ENCODE results near the gene GALNT9.

- no peak for TF ChIP-seq CTCF (conservative IDR thresholded peaks at IDR 0.05 in 1 of 2, IDR thresholded peaks at IDR 0.05 in 1 of 2; ENCODE audit: low read depth in 1 of 2, low read length in 2 of 2)
- TF ChIP-seq EZH2 (IDR thresholded peaks at IDR 0.05; ENCODE audit: low read length, missing control alignments): no peak
Measured at GRCh38 chr12:132174015-132174838, 155.2 kb downstream of the GALNT9 start.
